ENCODE results near the gene PNPLA5. TPM values are rescaled to one million over a fixed set of nuclear protein-coding genes. Genes with fewer than 3 reads are reported as not detected.

The PNPLA5 gene
- total and polyA plus RNA-seq, 2 of the 8 experiments (the other 6 are each of a cell fraction or from before 2014, with no cell fraction given) = 3.9 to 6.8 TPM

DNA sequence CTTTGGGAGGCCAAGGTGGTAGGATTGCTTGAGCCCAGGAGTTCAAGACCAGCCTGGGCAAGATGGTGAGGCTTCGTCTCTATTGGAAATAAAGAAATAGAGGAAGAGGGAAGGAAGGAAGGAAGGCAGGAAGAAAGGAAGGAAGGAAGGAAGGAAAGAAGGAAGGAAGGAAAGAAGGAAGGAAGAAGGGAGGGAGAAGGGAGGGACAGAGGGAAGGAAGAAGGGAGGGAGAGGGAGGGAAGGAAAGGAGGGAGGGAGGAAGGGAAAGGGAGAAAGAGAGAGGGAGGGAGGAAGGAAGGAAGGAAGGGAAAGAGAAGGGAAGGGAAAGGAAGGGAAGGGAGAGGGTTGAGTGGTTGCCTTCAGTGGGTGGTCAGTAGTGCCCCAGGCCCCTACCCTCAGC is 17.9 kb upstream of the PNPLA5 start:
- H3K4me2 ChIP-seq (ENCODE audit: insufficient read depth in 1 of 2, low read depth in 2 of 2, low read length in 2 of 2) = no peak overlapping the region
- TF ChIP-seq YY1 (IDR thresholded peaks at IDR 0.05; ENCODE audit: low read depth, low read length) (no peak), POLR2A (IDR thresholded peaks at IDR 0.05; ENCODE audit: control extremely low read depth in 1 of 2, low read depth in 2 of 2, low read length in 2 of 2) (no peak)
- no peak overlapping the region for H3K27ac ChIP-seq (ENCODE audit: low read depth, low read length)
- no peaks in the 10 kb centered on the region for H3K79me2 ChIP-seq (ENCODE audit: control insufficient read depth in 1 of 2, insufficient read depth in 2 of 2, low read length in 2 of 2)
- WGBS, 2 experiments (ENCODE audit: extremely low coverage in 1 of 2, insufficient coverage in 1 of 2, insufficient read length in 1 of 2, insufficient replicate concordance in 2 of 2, low coverage in 1 of 2, low lambda C conversion rate in 2 of 2, missing lambda C conversion rate in 1 of 2) = 60% methylated on average over 1 of the region's 1 CpG; no CpG with 5 or more reads in 1 of the 2 experiments
- H2AK5ac ChIP-seq (ENCODE audit: low read depth, low read length) = no peak overlapping the region
- no peak overlapping the region for H2BK12ac ChIP-seq (ENCODE audit: low read depth, low read length)
- H3K27me3 ChIP-seq (replicated peaks in 1 of 4; ENCODE audit: control insufficient read depth in 3 of 4, extremely low read depth in 1 of 4, insufficient read depth in 3 of 4, low read length in 3 of 4) = no peaks in the 10 kb centered on the region; a peak in 1 of 7 replicates
- FAIRE-seq (no peak), DNase-seq (ENCODE audit: low read depth in 1 of 2, low spot score in 2 of 2) (no peak)
- H4K5ac ChIP-seq (ENCODE audit: insufficient read length, low read depth, low read length) = no peak overlapping the region
- no peak overlapping the region for H2AFZ ChIP-seq (ENCODE audit: low read length)
- H2BK20ac ChIP-seq (ENCODE audit: low read length) = no peak overlapping the region
- H2BK120ac ChIP-seq (replicated peaks; ENCODE audit: low read depth, low read length) = no peak overlapping the region
- H4K20me1 ChIP-seq (replicated peaks in 1 of 2; ENCODE audit: control insufficient read depth in 1 of 2, insufficient read depth in 2 of 2, low read length in 2 of 2) = peaks cover 0 to 2% of the 10 kb centered on the region in 2 experiments
- no peak overlapping the region for H3K56ac ChIP-seq (replicated peaks; ENCODE audit: insufficient read length, low read depth, low read length)
- H3K9me3 ChIP-seq (ENCODE audit: insufficient read depth in 2 of 2, low read depth in 1 of 2, low read length in 1 of 2) = no peaks in the 10 kb centered on the region; a peak in 1 of 4 replicates
- H3K14ac ChIP-seq (ENCODE audit: insufficient read length) = no peak overlapping the region
- H2BK15ac ChIP-seq (ENCODE audit: low read length) = no peak overlapping the region; the same call in 1 of the 2 replicates
- H3K4me1 ChIP-seq (replicated peaks in 1 of 4; ENCODE audit: control insufficient read depth in 3 of 4, insufficient read depth in 4 of 4, low read length in 3 of 4) = peaks cover 0 to 2% (median 0%) of the 10 kb centered on the region in 4 experiments; a peak in 1 of 7 replicates
- H3K36me3 ChIP-seq (ENCODE audit: control insufficient read depth in 2 of 4, insufficient read depth in 4 of 4, low read length in 3 of 4) = no peaks in the 10 kb centered on the region
- no peak overlapping the region for H3K23ac ChIP-seq (ENCODE audit: insufficient read length)
- H3K4ac ChIP-seq (replicated peaks; ENCODE audit: insufficient read length, low read depth, low read length) = no peak overlapping the region
- H3K18ac ChIP-seq (ENCODE audit: extremely low read depth, low read length) = no peak overlapping the region
- H3K23me2 ChIP-seq (ENCODE audit: low read depth, low read length) = peaks cover 2% of the 10 kb centered on the region; the same call in 1 of the 2 replicates
- CTCF ChIA-PET (ENCODE audit: partially characterized antibody) = interaction anchor here (2.1 to 21.4 kb wide), 2 partner anchors 12 to 26 kb away, joined by 10 to 226 read pairs; no protein-coding TSS in a partner anchor
- H3K4me3 ChIP-seq (ENCODE audit: extremely low read depth in 1 of 4, insufficient read depth in 2 of 4, low read depth in 3 of 4, low read length in 4 of 4) = no peak overlapping the region
- H4K8ac ChIP-seq (ENCODE audit: extremely low read depth, insufficient read depth, low read length) = no peak overlapping the region
- H3K9ac ChIP-seq (replicated peaks in 1 of 4; ENCODE audit: extremely low read depth in 1 of 4, low read depth in 3 of 4, low read length in 3 of 4) = no peak overlapping the region
- no peak overlapping the region for H4K91ac ChIP-seq (replicated peaks; ENCODE audit: insufficient read length, low read length)
- POLR2A ChIA-PET (ENCODE audit: partially characterized antibody) = no interaction called here
- H3K79me1 ChIP-seq (ENCODE audit: low read depth, low read length) = no peaks in the 10 kb centered on the region
- H2BK5ac ChIP-seq (ENCODE audit: low read depth, low read length) = no peak overlapping the region
